Muscle layer of colon (tissue), 2 donors: ENCODE data around the gene SRGAP1.
"Not testable (repeated sequence)": the region's sequence is repeated elsewhere in the genome, so short reads cannot be mapped to it uniquely, and the experiment has no call there.

Source experiments
- H3K27ac ChIP-seq: one replicate; pipeline ENCODE4 v1.7.0; 2013; ENCODE audit warnings: low read depth, mild to moderate bottlenecking, low read length, moderate library complexity
- H3K27me3 ChIP-seq, 2 donors: one replicate each; pipeline ENCODE4 v1.7.0; 2013; ENCODE audit warnings: low read length in 2 of 2, mild to moderate bottlenecking in 2 of 2; ENCODE audit not compliant: insufficient read depth in 2 of 2, control insufficient read depth in 1 of 2
- H3K36me3 ChIP-seq: one replicate; pipeline ENCODE4 v1.7.0; 2013; ENCODE audit warnings: mild to moderate bottlenecking, low read length; ENCODE audit not compliant: insufficient read depth
- H3K4me1 ChIP-seq: one replicate; pipeline ENCODE4 v1.7.0; 2013; ENCODE audit warnings: mild to moderate bottlenecking, low read length; ENCODE audit not compliant: insufficient read depth
- H3K4me3 ChIP-seq, 2 donors: one replicate each; pipeline ENCODE4 v1.7.0; 2013; ENCODE audit warnings: low read length in 2 of 2, low read depth in 1 of 2, mild to moderate bottlenecking in 1 of 2, moderate library complexity in 1 of 2
- H3K9ac ChIP-seq: one replicate; pipeline ENCODE4 v1.7.0; 2013; ENCODE audit warnings: low read length
- H3K9me3 ChIP-seq: one replicate; pipeline ENCODE4 v1.7.0; 2013; ENCODE audit warnings: mild to moderate bottlenecking, low read length
- donor health status: abdominal sarcoma.
- donor health status: Adenocarcinoma of cecum.

The SRGAP1 gene

GRCh38 chr12:64066776-64067175 lies 222.3 kb downstream of the SRGAP1 start:
- H3K36me3 ChIP-seq: peaks cover 8% of the 10 kb centered on the region
- no peak overlapping the region for H3K4me3 ChIP-seq
- H3K9ac ChIP-seq: no peak overlapping the region
- H3K9me3 ChIP-seq: no peaks in the 10 kb centered on the region
- H3K27me3 ChIP-seq: no peaks in the 10 kb centered on the region
- no peak overlapping the region for H3K27ac ChIP-seq
- no peaks in the 10 kb centered on the region for H3K4me1 ChIP-seq

GRCh38 chr12:64070454-64070853 lies 226.0 kb downstream of the SRGAP1 start:
- no peaks in the 10 kb centered on the region for H3K4me1 ChIP-seq

GRCh38 chr12:64072916-64073575 lies 228.5 kb downstream of the SRGAP1 start:
- Histone ChIP-seq H3K27ac (no peak overlapping the region), H3K9me3 (no peaks in the 10 kb centered on the region), H3K4me3 (no peak overlapping the region), H3K36me3 (no peaks in the 10 kb centered on the region), H3K9ac (no peak overlapping the region), H3K4me1 (no peaks in the 10 kb centered on the region), H3K27me3 (no peaks in the 10 kb centered on the region)

More at GRCh38 chr12:64070454-64070853, 226.0 kb downstream of the SRGAP1 start:
- Histone ChIP-seq H3K36me3 (peaks cover 4% of the 10 kb centered on the region), H3K9ac (no peak overlapping the region), H3K9me3 (no peaks in the 10 kb centered on the region), H3K27me3 (no peaks in the 10 kb centered on the region), H3K27ac (no peak overlapping the region), H3K4me3 (no peak overlapping the region)

- peaks cover 12% of the 10 kb centered on the region for H3K4me1 ChIP-seq
- not testable (repeated sequence) for H3K36me3 ChIP-seq, H3K9me3 ChIP-seq, H3K27me3 ChIP-seq, H3K27ac ChIP-seq, H3K4me3 ChIP-seq, H3K9ac ChIP-seq
These were observed 232.1 kb downstream of the SRGAP1 start for GRCh38 chr12:64076565-64076964.

GRCh38 chr12:64077922-64078321 lies 233.4 kb downstream of the SRGAP1 start:
- Histone ChIP-seq H3K27me3 (no peaks in the 10 kb centered on the region), H3K9ac (no peak overlapping the region), H3K36me3 (no peaks in the 10 kb centered on the region), H3K4me3 (no peak overlapping the region), H3K9me3 (no peaks in the 10 kb centered on the region), H3K27ac (no peak overlapping the region), H3K4me1 (peaks cover 23% of the 10 kb centered on the region)

GRCh38 chr12:64080319-64081007 lies 236.0 kb downstream of the SRGAP1 start:
- Histone ChIP-seq H3K36me3 (no peaks in the 10 kb centered on the region), H3K27me3 (no peaks in the 10 kb centered on the region), H3K4me1 (peaks cover 36% of the 10 kb centered on the region), H3K4me3 (no peak overlapping the region), H3K27ac (no peak overlapping the region), H3K9ac (no peak overlapping the region), H3K9me3 (no peaks in the 10 kb centered on the region)

GRCh38 chr12:64081008-64081404 lies 236.5 kb downstream of the SRGAP1 start:
- H3K27ac ChIP-seq: no peak overlapping the region
- no peak overlapping the region for H3K4me3 ChIP-seq
- peaks cover 36% of the 10 kb centered on the region for H3K4me1 ChIP-seq
- no peak overlapping the region for H3K9ac ChIP-seq
- no peaks in the 10 kb centered on the region for H3K36me3 ChIP-seq
- no peaks in the 10 kb centered on the region for H3K9me3 ChIP-seq
- H3K27me3 ChIP-seq: no peaks in the 10 kb centered on the region

- no peaks in the 10 kb centered on the region for H3K9me3 ChIP-seq
- H3K4me1 ChIP-seq: peaks cover 36% of the 10 kb centered on the region
- no peak overlapping the region for H3K9ac ChIP-seq
- no peak overlapping the region for H3K4me3 ChIP-seq
- H3K36me3 ChIP-seq: no peaks in the 10 kb centered on the region
- H3K27me3 ChIP-seq: no peaks in the 10 kb centered on the region
- H3K27ac ChIP-seq: peak overlapping the region; percentile 28
These were observed 237.6 kb downstream of the SRGAP1 start for GRCh38 chr12:64082116-64082515.

GRCh38 chr12:64082866-64083268 lies 238.4 kb downstream of the SRGAP1 start:
- Histone ChIP-seq H3K9ac (no peak overlapping the region), H3K36me3 (no peaks in the 10 kb centered on the region), H3K27ac (peak overlapping the region; percentile 28), H3K9me3 (no peaks in the 10 kb centered on the region), H3K27me3 (no peaks in the 10 kb centered on the region), H3K4me1 (peaks cover 37% of the 10 kb centered on the region), H3K4me3 (no peak overlapping the region)

GRCh38 chr12:64083285-64084210 lies 239.0 kb downstream of the SRGAP1 start:
- Histone ChIP-seq H3K27me3 (no peaks in the 10 kb centered on the region), H3K36me3 (no peaks in the 10 kb centered on the region), H3K4me3 (no peak overlapping the region), H3K27ac (peak overlapping the region; percentile 28), H3K9me3 (no peaks in the 10 kb centered on the region), H3K9ac (no peak overlapping the region), H3K4me1 (peaks cover 44% of the 10 kb centered on the region)

GRCh38 chr12:64085154-64085553 lies 240.7 kb downstream of the SRGAP1 start:
- Histone ChIP-seq H3K4me1 (peaks cover 52% of the 10 kb centered on the region), H3K27me3 (no peaks in the 10 kb centered on the region), H3K36me3 (no peaks in the 10 kb centered on the region), H3K9ac (no peak overlapping the region), H3K4me3 (no peak overlapping the region), H3K27ac (no peak overlapping the region), H3K9me3 (no peaks in the 10 kb centered on the region)
